Panc1 (cell line): Measurements from ENCODE around the gene ZNF664. TPM values are rescaled to one million over a fixed set of nuclear protein-coding genes. Genes with fewer than 3 reads are reported as not detected.

Experiments used
- ATAC-seq: fragments of 200-7000 bp; cut with Tn5 transposase; 2 replicates; pipeline ENCODE4 v1.9.1; 2020; ENCODE audit warnings: mild to moderate bottlenecking, moderate library complexity
- BruUV-seq: library from RNA; stranded (reverse); fragments of 400-500 nt; replicated peaks from 2 replicates; lab custom pipeline; 2021; lab: Mats Ljungman, UMichigan
- CTCF ChIA-PET: fragments of 300-600 bp; sonication (Branson Sonifier 250); formaldehyde crosslinking; loops from one replicate; lab custom pipeline; 2022; ENCODE audit warnings: antibody characterized with exemption; lab: Charles Lee
- POLR2A ChIA-PET: fragments of 300-600 bp; sonication (Branson Sonifier 250); formaldehyde crosslinking; loops from one replicate; lab custom pipeline; 2022; ENCODE audit warnings: antibody characterized with exemption; lab: Charles Lee
- DNase-seq: peaks from one replicate; pipeline ENCODE4 v3.0.0-alpha.2; 2010; ENCODE audit warnings: low read depth, low spot score
- H3K27ac ChIP-seq: 2 replicates; pipeline ENCODE4 v1.5.1; 2011; ENCODE audit warnings: mild to moderate bottlenecking, low read length, inconsistent platforms
- H3K27me3 ChIP-seq: fragments of 200-500 bp; sonication (Bioruptor generic); 2 replicates; pipeline ENCODE4 v1.6.0; 2014; ENCODE audit warnings: low read length, inconsistent platforms; ENCODE audit not compliant: control insufficient read depth, insufficient read depth
- H3K36me3 ChIP-seq: fragments of 200-500 bp; sonication (Bioruptor generic); 2 replicates; pipeline ENCODE4 v1.5.1; 2014; ENCODE audit warnings: inconsistent platforms, mild to moderate bottlenecking, low read length, moderate library complexity; ENCODE audit not compliant: control insufficient read depth, insufficient read depth
- H3K4me1 ChIP-seq: 2 replicates; pipeline ENCODE4 v1.5.1; 2011; ENCODE audit warnings: inconsistent platforms, mild to moderate bottlenecking, low read length, moderate library complexity; ENCODE audit not compliant: control insufficient read depth, insufficient read depth
- H3K4me3 ChIP-seq, 2 experiments: 2 replicates each; pipeline ENCODE4 v1.5.1; 2011 to 2012; ENCODE audit warnings: low read depth in 2 of 2, low read length in 2 of 2, mild to moderate bottlenecking in 2 of 2, inconsistent platforms in 1 of 2, moderate library complexity in 1 of 2
- H3K9me3 ChIP-seq: fragments of 200-500 bp; sonication (Bioruptor generic); 2 replicates; pipeline ENCODE4 v1.5.1; 2014; ENCODE audit warnings: low read depth, mild to moderate bottlenecking, inconsistent platforms, low read length, moderate library complexity; ENCODE audit not compliant: control insufficient read depth, insufficient read depth
- CTCF ChIP-seq: fragments of 450-650 bp; IDR thresholded peaks from 2 replicates; pipeline ENCODE4 v1.5.1; 2017; ENCODE audit warnings: mild to moderate bottlenecking
- POLR2AphosphoS5 ChIP-seq: IDR thresholded peaks from 2 replicates; pipeline ENCODE4 v1.6.1; 2012; ENCODE audit warnings: mild to moderate bottlenecking, low read depth, low read length, moderate library complexity
- REST ChIP-seq, 2 experiments: IDR thresholded peaks; 2 replicates each; pipeline ENCODE4 v1.6.1; 2011 to 2012; ENCODE audit warnings: low read depth in 2 of 2, control low read depth in 1 of 2, low read length in 1 of 2, mild to moderate bottlenecking in 1 of 2, moderate library complexity in 1 of 2; ENCODE audit not compliant: insufficient read depth in 1 of 2
- SIN3A ChIP-seq: IDR thresholded peaks from 2 replicates; pipeline ENCODE4 v1.6.1; 2012; ENCODE audit warnings: low read depth, mild to moderate bottlenecking, low read length, moderate library complexity, borderline replicate concordance; ENCODE audit not compliant: insufficient read depth
- TCF7L2 ChIP-seq: IDR thresholded peaks from 2 replicates; pipeline ENCODE4 v1.6.1; 2011; ENCODE audit warnings: mild to moderate bottlenecking, low read depth, low read length, inconsistent platforms
- in situ Hi-C: cut with HindIII; loops from 2 replicates; pipeline ENCODE4 v1.10.0; 2016; ENCODE audit warnings: low sequenced_read_pairs, low pct_unique_long_range_greater_than_20kb
- intact Hi-C: fragments of 100-400 bp; cut with micrococcal nuclease; formaldehyde crosslinking; loops from one replicate; pipeline ENCODE4 v1.10.0; 2022; ENCODE audit not compliant: unreplicated experiment
- total RNA-seq: library from RNA; stranded (reverse); gene quantifications from one replicate; pipeline ENCODE4 v1.2.1, GENCODE V29; 2021; ENCODE audit not compliant: unreplicated experiment

Gene ZNF664
- total RNA-seq, 1 experiment from 2014 or later: 115 TPM

- ATAC-seq (no peak), DNase-seq (no peak)
- no TSS peak for BruUV-seq
- H3K9me3 ChIP-seq: no peaks in the 10 kb centered on the region
- intact Hi-C loops: no loop called here
- ChIA-PET CTCF (no interaction called here), POLR2A (no interaction called here)
- H3K27ac ChIP-seq: no peak overlapping the region
- in situ Hi-C loops: no loop called here
- H3K4me1 ChIP-seq: no peaks in the 10 kb centered on the region
- no peaks in the 10 kb centered on the region for H3K27me3 ChIP-seq
- no peak for TF ChIP-seq TCF7L2
- TF ChIP-seq SIN3A: no peak
- no peak for TF ChIP-seq REST (IDR thresholded peaks at IDR 0.05; ENCODE audit: insufficient read depth in 1 of 2, low read depth in 2 of 2, low read length in 1 of 2)
- no peak for TF ChIP-seq CTCF
- TF ChIP-seq POLR2AphosphoS5: no peak
- H3K36me3 ChIP-seq: no peaks in the 10 kb centered on the region
- no peak overlapping the region for H3K4me3 ChIP-seq
These were observed 51.3 kb downstream of the ZNF664 start for GRCh38 chr12:124024263-124024678.

DNA sequence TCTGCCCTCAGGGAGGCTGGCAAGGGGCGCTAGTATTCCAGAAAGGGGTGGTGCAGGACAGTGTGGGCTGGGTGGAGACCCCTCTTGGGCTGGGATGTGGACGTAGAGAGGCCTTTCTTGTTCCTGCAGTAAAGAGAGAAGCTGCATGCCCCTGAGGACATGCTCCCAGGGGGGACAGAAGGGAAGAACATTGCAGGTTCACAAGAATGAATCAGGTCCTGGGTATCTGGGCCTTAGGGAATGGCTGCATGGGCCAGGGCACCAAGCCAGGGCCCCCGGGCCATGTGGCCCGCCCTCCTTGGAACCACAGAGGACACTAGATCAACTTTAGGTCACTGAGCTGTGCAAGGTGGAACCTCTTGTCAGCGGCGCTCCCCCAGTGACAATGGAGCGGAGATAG, 51.8 kb downstream of the ZNF664 start:
- CTCF ChIA-PET: no interaction called here
- no peak overlapping the region for H3K27ac ChIP-seq
- BruUV-seq: no TSS peak

More for the DNA sequence above, 51.8 kb downstream of the ZNF664 start:
- H3K27me3 ChIP-seq: no peaks in the 10 kb centered on the region
- H3K9me3 ChIP-seq: no peaks in the 10 kb centered on the region
- TF ChIP-seq POLR2AphosphoS5 (no peak), CTCF (no peak), REST (IDR thresholded peaks at IDR 0.05; ENCODE audit: insufficient read depth in 1 of 2, low read depth in 2 of 2, low read length in 1 of 2) (no peak), TCF7L2 (no peak), SIN3A (no peak)
- DNase-seq: no peak
- no peaks in the 10 kb centered on the region for H3K36me3 ChIP-seq
- no peak overlapping the region for H3K4me3 ChIP-seq
- in situ Hi-C loops: no loop called here
- intact Hi-C loops: no loop called here
- no peaks in the 10 kb centered on the region for H3K4me1 ChIP-seq
- no peak for ATAC-seq
- POLR2A ChIA-PET: no interaction called here
